ENCODE data around the gene CYB5A.
"Not testable (repeated sequence)": the region's sequence is repeated elsewhere in the genome, so short reads cannot be mapped to it uniquely, and the experiment has no call there.

CYB5A gene, protein sequence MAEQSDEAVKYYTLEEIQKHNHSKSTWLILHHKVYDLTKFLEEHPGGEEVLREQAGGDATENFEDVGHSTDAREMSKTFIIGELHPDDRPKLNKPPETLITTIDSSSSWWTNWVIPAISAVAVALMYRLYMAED

DNA sequence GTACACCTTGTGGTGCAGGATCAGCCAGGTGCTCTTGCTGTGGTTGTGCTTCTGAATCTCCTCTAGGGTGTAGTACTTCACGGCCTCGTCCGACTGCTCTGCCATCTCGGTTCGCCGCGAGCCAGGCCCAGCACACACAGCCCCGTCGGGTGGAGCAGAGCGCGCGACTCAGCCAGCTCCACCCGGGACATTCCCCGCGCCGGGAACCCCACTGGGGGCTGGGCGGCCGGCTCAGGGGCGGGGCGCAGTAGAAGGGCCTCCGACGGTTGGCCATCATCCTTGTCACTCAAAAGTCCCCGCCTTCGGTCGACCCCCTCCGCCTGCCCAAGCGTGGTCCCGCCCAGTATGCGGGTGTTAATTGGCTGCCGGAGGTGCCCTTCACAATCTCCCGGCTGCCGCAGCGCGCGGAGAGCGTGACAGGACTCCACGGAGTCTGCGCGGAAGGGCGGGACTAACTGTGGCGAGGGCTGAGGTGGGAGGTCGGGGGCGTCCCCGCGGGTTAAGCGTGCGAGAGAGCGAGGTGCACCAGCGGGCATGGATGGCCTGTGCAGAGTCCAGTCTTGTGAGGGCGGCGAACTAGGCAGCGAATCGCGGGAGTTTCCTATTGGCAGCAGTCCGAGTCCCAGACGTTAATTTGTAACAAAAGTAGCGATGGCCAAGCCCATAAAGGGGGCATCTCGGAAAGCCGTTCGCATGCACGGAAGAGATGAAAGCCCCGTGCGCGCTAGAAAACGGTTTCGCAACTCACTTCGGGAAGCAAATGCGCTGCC, at the start of gene CYB5A:
CYB5A (minus strand) TSS at position 193 of the 770 bp plus-strand sequence; CDS start at position 105, 88 bp downstream.
- H3K27me3 ChIP-seq (ENCODE audit: insufficient read depth, low read length), result peaks cover 6% of the 10 kb centered on the region
- H3K9me3 ChIP-seq (ENCODE audit: low read length), result peaks cover 2% of the 10 kb centered on the region
- H3K36me3 ChIP-seq (ENCODE audit: insufficient read depth, low read length), result no peaks in the 10 kb centered on the region
- peak within 1 kb of the TSS; percentile 96 for H3K4me3 ChIP-seq (ENCODE audit: low read length)
- H2AFZ ChIP-seq (ENCODE audit: low read depth, low read length), result peak within 1 kb of the TSS; percentile 99
- H3K4me1 ChIP-seq (ENCODE audit: insufficient read depth, low read length), result peaks cover 8% of the 10 kb centered on the region

DNA sequence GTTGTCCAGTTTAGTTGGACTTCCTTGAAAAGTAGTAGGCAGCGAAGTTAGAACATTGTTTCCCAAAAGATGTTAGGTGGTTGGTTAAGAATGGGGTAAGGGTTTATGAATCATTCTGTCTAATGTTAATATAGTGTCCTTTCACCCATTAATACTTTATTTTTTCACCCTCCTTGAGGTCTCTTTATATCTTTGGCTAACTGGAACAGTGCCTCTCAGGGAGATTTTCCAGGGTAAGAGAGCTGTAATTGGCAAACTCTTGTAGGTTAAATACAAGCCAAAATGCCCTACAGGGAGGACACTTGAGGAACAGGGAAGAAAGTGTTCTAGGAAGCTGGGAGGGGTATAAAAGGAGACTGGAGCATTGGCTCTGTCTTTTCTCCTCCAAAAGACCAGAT, 46.1 kb upstream of the CYB5A start:
- H3K27me3 ChIP-seq (ENCODE audit: insufficient read depth, low read length), result peaks cover 11% of the 10 kb centered on the region
- no peak overlapping the region for H2AFZ ChIP-seq (ENCODE audit: low read depth, low read length)
- H3K36me3 ChIP-seq (ENCODE audit: insufficient read depth, low read length), result no peaks in the 10 kb centered on the region
- no peak overlapping the region for H3K4me3 ChIP-seq (ENCODE audit: low read length)
- H3K9me3 ChIP-seq (ENCODE audit: low read length), result no peaks in the 10 kb centered on the region
- H3K4me1 ChIP-seq (ENCODE audit: insufficient read depth, low read length), result no peaks in the 10 kb centered on the region

DNA sequence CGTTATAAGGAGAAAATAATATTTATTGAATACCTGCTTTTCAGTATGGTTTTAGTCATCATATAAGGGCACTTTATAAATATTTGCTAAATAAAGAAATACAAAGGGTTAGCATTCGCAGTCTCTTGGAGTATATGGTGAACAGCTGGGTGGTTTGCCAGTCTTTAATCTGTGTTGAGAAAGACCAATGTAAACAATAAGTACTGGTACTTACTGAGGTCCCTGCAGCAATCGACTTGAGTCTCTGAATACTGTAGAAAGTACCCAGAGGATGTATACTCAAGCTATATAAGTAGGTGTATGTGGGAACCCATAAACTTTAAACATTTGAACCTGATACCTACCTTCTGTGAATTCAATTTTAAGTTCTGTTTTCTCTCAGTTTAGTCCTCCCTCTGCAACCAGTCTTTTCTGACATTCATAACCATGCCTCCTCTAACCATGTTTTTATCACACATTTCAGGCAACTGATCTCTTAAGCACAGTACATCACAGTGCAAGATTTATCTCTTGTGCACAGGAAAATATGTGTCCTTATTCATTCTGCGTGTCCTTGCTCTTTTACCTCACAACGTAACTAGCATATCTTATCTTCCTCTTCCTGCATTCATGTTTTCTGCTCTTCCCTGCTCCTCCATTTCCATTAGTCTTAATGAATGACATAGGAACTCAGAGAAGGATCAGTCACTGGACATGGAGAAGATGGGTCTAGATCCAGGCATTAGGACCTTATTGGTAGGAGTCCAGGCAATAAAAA, 45.6 kb upstream of the CYB5A start:
- Histone ChIP-seq H2AFZ (ENCODE audit: low read depth, low read length) (no peak overlapping the region), H3K4me1 (ENCODE audit: insufficient read depth, low read length) (no peaks in the 10 kb centered on the region), H3K27me3 (ENCODE audit: insufficient read depth, low read length) (peaks cover 11% of the 10 kb centered on the region), H3K36me3 (ENCODE audit: insufficient read depth, low read length) (no peaks in the 10 kb centered on the region), H3K4me3 (ENCODE audit: low read length) (no peak overlapping the region), H3K9me3 (ENCODE audit: low read length) (no peaks in the 10 kb centered on the region)

DNA sequence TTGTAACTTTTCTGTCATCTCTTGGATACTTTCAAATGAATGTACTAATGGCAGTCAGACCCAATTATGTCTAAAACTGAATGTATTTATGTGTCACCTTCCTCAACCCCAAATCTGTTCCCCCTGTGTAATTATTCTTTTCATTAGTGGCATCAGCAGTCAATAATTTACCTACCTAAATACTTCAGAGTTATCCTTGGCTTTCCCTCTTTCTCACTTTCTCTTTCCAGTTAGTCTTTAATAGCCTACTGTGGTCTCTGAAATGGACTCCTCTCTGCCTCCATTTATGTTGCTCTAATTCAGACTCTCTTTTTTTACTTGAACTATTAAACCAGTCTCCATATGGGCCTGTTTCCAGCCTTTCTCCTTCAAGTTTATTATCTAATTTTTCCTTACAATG, 44.9 kb upstream of the CYB5A start:
- Histone ChIP-seq H3K9me3 (ENCODE audit: low read length) (no peaks in the 10 kb centered on the region), H3K4me1 (ENCODE audit: insufficient read depth, low read length) (no peaks in the 10 kb centered on the region), H3K36me3 (ENCODE audit: insufficient read depth, low read length) (no peaks in the 10 kb centered on the region), H2AFZ (ENCODE audit: low read depth, low read length) (no peak overlapping the region), H3K4me3 (ENCODE audit: low read length) (no peak overlapping the region), H3K27me3 (ENCODE audit: insufficient read depth, low read length) (peaks cover 11% of the 10 kb centered on the region)

DNA sequence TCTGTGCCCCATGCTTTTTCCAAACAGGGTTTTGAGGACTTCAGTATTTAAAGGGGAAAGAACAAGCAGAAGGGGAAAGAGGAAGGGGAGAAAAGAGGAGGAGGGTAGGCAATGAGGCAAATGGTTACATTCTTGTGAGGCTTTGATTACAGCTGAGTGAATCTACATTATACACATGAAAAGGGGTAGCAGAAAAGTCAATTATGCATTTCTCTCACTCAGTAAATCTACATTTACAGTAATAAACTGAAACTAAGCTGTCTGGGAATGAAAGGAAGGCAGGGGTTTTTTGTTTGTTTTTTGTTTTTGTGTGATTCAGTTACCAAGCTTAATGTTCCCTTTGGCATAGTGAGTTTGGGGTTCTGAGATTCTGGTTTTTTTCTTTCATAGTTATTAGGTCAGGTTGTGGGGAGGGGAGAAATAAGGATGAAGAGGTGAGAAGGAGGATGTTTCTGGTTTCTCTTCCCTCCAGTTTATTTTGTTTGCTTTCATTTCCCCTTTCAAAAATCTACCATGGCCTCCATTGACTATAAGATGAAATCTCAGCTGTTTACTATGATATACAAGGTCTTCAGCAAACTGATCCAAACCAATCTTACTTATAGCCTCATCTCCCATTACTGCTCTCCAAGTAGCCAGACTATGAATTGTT, 42.6 kb upstream of the CYB5A start:
- H3K4me3 ChIP-seq (ENCODE audit: low read length), result no peak overlapping the region
- no peaks in the 10 kb centered on the region for H3K4me1 ChIP-seq (ENCODE audit: insufficient read depth, low read length)
- no peaks in the 10 kb centered on the region for H3K36me3 ChIP-seq (ENCODE audit: insufficient read depth, low read length)
- H2AFZ ChIP-seq (ENCODE audit: low read depth, low read length), result no peak overlapping the region
- no peaks in the 10 kb centered on the region for H3K9me3 ChIP-seq (ENCODE audit: low read length)
- peaks cover 11% of the 10 kb centered on the region for H3K27me3 ChIP-seq (ENCODE audit: insufficient read depth, low read length)

DNA sequence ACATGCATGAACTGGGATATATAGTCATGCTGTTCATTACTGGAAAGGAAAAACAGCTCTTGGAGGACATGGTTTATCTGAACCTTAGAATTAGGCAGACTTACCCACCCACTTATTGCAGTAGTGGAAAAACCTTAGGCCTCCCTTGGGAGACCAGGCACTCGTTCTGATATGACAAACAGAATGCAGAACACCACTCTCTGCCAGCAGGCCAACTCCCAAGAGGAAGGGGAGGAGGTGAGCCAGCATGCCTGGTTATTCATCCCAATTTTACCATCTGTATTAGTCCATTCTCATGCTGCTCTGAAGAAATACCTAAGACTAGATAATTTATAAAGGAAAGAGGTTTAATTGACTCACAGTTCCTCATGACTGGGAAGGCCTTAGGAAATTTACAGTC, 41.3 kb upstream of the CYB5A start:
- no peaks in the 10 kb centered on the region for H3K9me3 ChIP-seq (ENCODE audit: low read length)
- no peak overlapping the region for H3K4me3 ChIP-seq (ENCODE audit: low read length)
- no peaks in the 10 kb centered on the region for H3K36me3 ChIP-seq (ENCODE audit: insufficient read depth, low read length)
- no peak overlapping the region for H2AFZ ChIP-seq (ENCODE audit: low read depth, low read length)
- peaks cover 11% of the 10 kb centered on the region for H3K27me3 ChIP-seq (ENCODE audit: insufficient read depth, low read length)
- H3K4me1 ChIP-seq (ENCODE audit: insufficient read depth, low read length), result no peaks in the 10 kb centered on the region

DNA sequence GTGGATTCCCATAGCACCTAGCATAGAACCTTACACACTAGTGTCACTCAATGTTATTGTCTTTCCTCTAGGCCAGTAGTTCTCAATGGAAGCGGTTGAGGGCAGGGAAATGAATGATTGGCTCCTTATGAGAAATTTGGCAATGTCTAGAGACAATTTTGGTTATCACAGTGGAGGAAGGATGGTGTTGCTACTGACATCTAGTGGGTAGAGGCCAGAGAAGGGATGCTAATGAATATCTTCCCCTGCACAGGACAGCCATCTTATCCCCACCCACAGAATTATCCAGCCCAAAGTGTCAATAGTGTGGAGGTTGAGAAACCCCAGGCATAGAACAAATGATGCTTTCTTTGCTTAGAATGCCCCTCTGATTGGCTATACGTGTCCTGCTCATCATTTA, 39.6 kb upstream of the CYB5A start:
- no peaks in the 10 kb centered on the region for H3K9me3 ChIP-seq (ENCODE audit: low read length)

DNA sequence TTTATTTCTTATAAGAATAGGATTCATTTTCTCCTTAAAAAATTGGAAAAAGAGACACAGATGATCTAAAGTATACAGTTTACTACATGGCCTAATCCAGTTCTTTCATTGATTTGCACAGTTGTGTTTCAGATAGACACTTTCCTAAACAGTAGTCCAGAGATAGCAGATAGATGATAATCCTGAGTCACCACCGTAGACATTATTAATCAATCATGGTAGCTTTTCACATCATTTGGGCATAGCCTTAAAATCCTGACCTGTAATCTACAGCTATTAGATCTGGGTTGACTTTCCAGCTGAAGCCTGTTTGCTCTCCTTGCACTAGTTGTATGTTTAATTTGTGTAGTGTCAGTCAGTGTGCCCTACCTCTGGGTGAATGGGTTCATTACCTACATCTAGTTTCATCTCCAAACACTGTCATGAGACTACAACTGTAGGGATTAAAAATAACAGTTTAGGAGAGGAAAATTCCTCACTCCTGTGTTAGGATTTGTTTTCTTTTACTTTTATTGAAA, 38.0 kb upstream of the CYB5A start:
- Histone ChIP-seq H3K4me1 (ENCODE audit: insufficient read depth, low read length) (no peaks in the 10 kb centered on the region), H2AFZ (ENCODE audit: low read depth, low read length) (no peak overlapping the region), H3K27me3 (ENCODE audit: insufficient read depth, low read length) (peaks cover 2% of the 10 kb centered on the region), H3K36me3 (ENCODE audit: insufficient read depth, low read length) (no peaks in the 10 kb centered on the region), H3K9me3 (ENCODE audit: low read length) (no peaks in the 10 kb centered on the region), H3K4me3 (ENCODE audit: low read length) (no peak overlapping the region)

More for the DNA sequence above, 39.6 kb upstream of the CYB5A start:
- Histone ChIP-seq H3K4me3 (ENCODE audit: low read length) (no peak overlapping the region), H3K36me3 (ENCODE audit: insufficient read depth, low read length) (no peaks in the 10 kb centered on the region), H2AFZ (ENCODE audit: low read depth, low read length) (no peak overlapping the region), H3K27me3 (ENCODE audit: insufficient read depth, low read length) (peaks cover 5% of the 10 kb centered on the region), H3K4me1 (ENCODE audit: insufficient read depth, low read length) (no peaks in the 10 kb centered on the region)

DNA sequence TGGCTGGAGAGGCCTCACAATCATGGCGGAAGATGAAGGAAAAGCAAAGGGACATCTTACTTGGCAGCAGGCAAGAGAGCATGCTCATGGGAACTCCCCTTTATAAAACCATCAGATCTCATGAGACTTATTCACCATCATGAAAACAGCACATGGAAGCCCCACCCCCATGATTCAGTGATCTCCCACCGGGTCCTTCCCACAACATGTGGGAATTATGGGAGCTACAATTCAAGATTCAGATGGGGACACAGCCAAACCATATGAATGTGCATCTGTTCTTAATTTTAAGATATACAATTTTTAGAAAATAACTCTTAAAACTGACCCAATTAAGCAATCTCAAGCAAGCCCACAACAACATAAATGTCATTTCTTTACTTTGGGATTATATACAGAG, 36.4 kb upstream of the CYB5A start:
- H3K4me1 ChIP-seq (ENCODE audit: insufficient read depth, low read length), result no peaks in the 10 kb centered on the region
- H3K36me3 ChIP-seq (ENCODE audit: insufficient read depth, low read length), result no peaks in the 10 kb centered on the region
- no peak overlapping the region for H2AFZ ChIP-seq (ENCODE audit: low read depth, low read length)
- H3K9me3 ChIP-seq (ENCODE audit: low read length), result no peaks in the 10 kb centered on the region
- H3K4me3 ChIP-seq (ENCODE audit: low read length), result no peak overlapping the region
- no peaks in the 10 kb centered on the region for H3K27me3 ChIP-seq (ENCODE audit: insufficient read depth, low read length)

DNA sequence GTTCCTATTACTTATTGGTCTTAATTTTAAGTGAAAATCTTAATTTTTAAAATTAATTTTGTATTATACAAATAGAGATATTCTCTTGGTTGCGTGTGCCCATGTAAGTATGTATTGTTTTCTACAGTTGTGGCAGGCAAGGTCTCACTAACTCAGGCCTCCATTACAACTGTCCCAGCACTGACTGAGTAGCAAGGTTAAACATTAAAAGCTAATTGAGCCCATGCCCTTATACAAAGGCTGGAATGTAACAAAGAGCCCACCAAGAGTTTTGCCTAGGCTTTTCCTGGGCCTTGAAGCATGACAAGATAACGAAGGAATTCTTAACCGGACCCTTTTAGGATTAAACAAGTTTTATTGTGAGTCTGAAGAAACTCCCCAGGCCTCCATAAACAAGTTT, 35.0 kb upstream of the CYB5A start:
- not testable (repeated sequence) for H3K27me3 ChIP-seq (ENCODE audit: insufficient read depth, low read length); H3K36me3 ChIP-seq (ENCODE audit: insufficient read depth, low read length); H3K4me3 ChIP-seq (ENCODE audit: low read length); H3K9me3 ChIP-seq (ENCODE audit: low read length); H2AFZ ChIP-seq (ENCODE audit: low read depth, low read length); H3K4me1 ChIP-seq (ENCODE audit: insufficient read depth, low read length)

DNA sequence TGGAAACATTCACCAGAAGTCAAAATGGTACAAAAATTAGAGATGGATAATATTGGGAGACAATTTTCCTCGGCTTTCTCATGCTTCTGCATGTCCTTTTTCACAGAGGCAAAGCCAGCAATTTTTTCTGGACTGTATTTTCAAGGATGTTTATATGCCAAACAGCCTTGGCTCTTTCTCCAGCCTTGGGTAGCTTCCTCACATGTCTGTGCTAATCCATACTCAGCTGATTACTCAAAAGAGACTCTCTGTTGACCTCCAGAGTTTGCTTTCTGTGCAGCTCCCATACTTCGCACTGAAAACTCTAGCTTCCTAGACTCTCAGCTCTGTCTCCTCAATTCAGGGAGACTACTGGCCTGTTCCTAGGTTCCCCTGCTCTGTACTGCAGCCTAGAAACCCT, 34.5 kb upstream of the CYB5A start:
- Histone ChIP-seq H3K36me3 (ENCODE audit: insufficient read depth, low read length) (no peaks in the 10 kb centered on the region), H3K27me3 (ENCODE audit: insufficient read depth, low read length) (peaks cover 2% of the 10 kb centered on the region), H3K9me3 (ENCODE audit: low read length) (no peaks in the 10 kb centered on the region), H2AFZ (ENCODE audit: low read depth, low read length) (no peak overlapping the region), H3K4me1 (ENCODE audit: insufficient read depth, low read length) (no peaks in the 10 kb centered on the region), H3K4me3 (ENCODE audit: low read length) (no peak overlapping the region)

DNA sequence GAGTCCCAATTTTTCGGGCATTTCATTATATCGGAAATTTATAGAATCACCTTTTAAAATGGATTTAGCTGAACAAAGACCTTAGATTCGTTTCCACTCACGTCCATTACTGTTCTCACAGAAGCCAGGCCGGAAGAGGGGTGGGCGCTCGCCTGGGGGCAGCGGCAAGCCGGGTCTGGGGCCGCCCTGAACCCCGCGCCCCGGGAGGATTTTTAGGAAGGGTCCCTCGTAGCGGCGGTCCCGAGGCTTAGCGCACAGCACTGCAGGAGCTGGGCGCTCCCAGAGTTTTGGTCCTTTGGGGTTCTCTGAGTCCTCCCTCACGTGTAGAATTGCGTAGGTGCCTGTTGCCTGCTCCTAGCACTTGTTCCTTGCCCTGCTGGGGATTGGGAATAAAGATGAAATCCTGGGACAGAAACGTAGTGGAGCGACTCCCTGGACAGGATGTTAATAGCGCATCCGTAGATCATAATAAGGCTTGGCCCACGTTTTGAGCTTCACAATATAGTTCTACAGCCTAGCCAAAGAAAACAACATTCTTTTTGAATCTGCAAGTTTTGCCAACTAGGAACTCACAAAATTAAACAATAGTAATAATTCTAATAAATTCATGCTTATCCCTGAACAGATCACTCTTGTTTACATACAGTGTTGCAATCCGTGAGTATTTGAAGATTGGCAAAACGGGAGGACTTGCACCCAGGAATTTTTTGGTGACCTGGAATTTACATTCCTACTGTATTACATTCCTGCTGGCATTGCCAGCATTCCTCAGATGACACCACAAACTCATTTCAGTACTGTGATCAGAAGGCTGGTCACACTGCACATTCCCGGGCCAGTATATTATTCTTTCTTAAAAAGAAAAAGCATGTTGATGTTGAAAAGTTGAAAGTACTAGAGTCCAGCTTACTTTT, 24.8 kb upstream of the CYB5A start:
- Histone ChIP-seq H3K36me3 (ENCODE audit: insufficient read depth, low read length) (no peaks in the 10 kb centered on the region), H3K4me1 (ENCODE audit: insufficient read depth, low read length) (no peaks in the 10 kb centered on the region), H3K27me3 (ENCODE audit: insufficient read depth, low read length) (peaks cover 2% of the 10 kb centered on the region), H2AFZ (ENCODE audit: low read depth, low read length) (no peak overlapping the region), H3K9me3 (ENCODE audit: low read length) (no peaks in the 10 kb centered on the region), H3K4me3 (ENCODE audit: low read length) (no peak overlapping the region)
